ENCODE data around the gene IFITM2.
A peak's percentile ranks its signal among the peaks of the same experiment; 100 is the strongest.

Gene IFITM2

DNA sequence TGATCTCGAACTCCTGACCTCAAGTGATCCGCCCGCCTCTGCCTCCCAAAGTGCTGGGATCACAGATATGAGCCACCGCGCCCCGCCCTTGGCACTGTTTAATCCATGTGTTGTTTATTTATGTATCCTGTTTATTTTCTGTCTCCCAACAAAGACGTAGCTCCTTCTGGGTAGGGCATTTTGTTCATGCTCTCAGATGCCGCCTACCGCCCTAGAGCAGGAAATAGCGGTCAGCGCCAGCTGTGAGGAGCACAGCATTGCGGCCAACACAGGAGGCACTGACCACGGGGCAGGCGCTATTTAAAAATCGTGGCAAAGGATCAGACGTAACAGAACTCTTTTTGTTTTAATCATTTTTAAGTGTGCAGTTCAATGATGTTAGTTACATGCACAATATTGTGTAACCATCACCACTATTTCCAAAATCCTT lies 38.9 kb upstream of the IFITM2 start:
- peak overlapping the region; percentile 76 for H3K4me3 ChIP-seq (ENCODE audit: low read depth, low read length)

DNA sequence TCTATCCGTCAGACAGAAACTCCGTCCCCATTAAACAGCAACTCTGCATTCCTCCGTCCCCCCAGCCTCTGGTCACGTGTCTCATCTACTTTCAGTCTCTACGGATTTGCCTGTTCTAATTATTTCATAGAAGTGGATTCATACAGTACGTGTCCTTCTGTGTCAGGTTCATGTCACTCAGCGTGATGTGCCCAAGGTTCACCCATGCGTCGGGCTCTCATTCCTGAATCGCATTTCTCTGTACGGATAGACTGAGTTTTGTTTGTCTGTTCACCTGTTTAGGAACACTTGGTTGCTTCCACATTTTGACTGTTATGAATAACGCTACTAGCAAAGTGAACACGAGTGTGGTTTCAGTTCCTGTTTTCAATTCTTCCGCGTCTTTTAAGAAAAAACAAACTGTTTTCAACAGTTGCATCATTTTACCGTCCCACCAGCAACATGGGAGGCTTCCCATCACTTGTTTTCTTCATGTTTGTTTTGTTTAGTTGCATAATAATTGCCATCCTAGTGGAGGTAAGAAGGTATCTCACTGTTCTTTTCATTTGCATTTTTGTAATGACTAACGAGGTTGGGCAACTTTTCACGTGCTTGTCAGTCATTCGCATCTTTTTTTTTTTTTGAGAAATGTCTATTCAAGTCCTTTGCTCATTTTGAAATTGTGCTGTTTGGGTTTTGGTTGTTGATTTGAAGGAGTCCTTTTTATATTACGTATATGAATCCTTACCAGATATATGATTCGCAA lies 38.3 kb upstream of the IFITM2 start:
- H3K4me3 ChIP-seq (ENCODE audit: low read depth, low read length) = peak overlapping the region; percentile 76
- TF ChIP-seq MYC (IDR thresholded peaks at IDR 0.05; ENCODE audit: low read depth, low read length) (peak; percentile 3; the same call in 1 of the 2 replicates), POLR2A (IDR thresholded peaks at IDR 0.05; ENCODE audit: extremely low read depth, insufficient read length) (peak; percentile 40)
- TF ChIP-seq, protein P1, sequence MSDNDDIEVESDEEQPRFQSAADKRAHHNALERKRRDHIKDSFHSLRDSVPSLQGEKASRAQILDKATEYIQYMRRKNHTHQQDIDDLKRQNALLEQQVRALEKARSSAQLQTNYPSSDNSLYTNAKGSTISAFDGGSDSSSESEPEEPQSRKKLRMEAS (IDR thresholded peaks at IDR 0.05; ENCODE audit: low read depth, low read length) = peak; percentile 45; the same call in 1 of the 2 replicates
- TF ChIP-seq, protein P2, sequence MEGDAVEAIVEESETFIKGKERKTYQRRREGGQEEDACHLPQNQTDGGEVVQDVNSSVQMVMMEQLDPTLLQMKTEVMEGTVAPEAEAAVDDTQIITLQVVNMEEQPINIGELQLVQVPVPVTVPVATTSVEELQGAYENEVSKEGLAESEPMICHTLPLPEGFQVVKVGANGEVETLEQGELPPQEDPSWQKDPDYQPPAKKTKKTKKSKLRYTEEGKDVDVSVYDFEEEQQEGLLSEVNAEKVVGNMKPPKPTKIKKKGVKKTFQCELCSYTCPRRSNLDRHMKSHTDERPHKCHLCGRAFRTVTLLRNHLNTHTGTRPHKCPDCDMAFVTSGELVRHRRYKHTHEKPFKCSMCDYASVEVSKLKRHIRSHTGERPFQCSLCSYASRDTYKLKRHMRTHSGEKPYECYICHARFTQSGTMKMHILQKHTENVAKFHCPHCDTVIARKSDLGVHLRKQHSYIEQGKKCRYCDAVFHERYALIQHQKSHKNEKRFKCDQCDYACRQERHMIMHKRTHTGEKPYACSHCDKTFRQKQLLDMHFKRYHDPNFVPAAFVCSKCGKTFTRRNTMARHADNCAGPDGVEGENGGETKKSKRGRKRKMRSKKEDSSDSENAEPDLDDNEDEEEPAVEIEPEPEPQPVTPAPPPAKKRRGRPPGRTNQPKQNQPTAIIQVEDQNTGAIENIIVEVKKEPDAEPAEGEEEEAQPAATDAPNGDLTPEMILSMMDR (IDR thresholded peaks at IDR 0.05; ENCODE audit: low read depth, low read length) = no peak
- peak; percentile 94 for DNase-seq (ENCODE audit: low read depth)

More for the DNA sequence above, 38.9 kb upstream of the IFITM2 start:
- peak; percentile 92 for DNase-seq (ENCODE audit: low read depth)
- TF ChIP-seq, protein P1 (IDR thresholded peaks at IDR 0.05; ENCODE audit: low read depth, low read length) = peak; percentile 67; the same call in 1 of the 2 replicates
- TF ChIP-seq MYC (IDR thresholded peaks at IDR 0.05; ENCODE audit: low read depth, low read length) (peak; percentile 69), POLR2A (IDR thresholded peaks at IDR 0.05; ENCODE audit: extremely low read depth, insufficient read length) (peak; percentile 18)

DNA sequence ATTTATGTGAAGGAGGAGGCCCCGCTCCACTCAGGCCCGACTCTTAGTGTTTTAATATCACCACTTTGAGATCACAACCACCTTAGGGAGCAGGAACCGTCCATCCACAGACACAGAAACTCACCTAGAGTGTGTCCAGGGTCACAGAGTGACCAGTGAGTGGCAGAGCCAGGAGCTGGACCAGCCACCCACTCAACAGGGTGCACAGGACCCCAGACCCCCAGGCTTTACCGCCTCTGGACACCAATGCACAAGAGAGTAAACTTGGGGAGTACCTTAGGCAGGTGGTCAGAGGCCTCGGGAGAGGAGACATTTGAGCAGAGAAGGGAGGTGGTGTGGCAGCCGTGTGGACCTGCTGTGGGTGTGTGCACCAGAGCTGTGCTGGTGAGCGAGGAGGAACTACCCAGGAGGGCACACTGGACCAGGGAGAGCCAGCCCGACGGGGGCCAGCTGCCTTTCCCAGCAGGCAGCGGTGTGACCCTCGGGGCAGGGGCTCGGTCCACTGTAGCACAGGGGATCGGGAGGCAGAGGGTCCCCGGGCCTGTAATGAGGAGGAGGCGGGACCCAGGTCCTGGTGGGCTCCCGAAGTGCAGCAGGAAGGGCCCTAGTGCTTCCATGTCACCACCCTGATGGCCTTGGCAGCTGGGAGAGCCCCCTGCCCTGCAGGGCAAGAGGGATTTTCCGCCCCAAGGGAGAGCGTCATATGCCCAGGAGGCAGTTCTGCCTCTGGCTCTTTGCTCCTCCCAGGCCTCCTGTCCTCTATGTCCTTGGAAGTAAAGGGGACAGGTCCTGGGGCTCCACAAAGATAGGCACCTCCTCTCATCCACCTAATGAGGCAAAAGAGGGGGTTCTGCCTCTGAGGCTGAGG lies 36.9 kb upstream of the IFITM2 start:
- DNase-seq (ENCODE audit: low read depth) = no peak
- TF ChIP-seq, protein P1 (IDR thresholded peaks at IDR 0.05; ENCODE audit: low read depth, low read length) = no peak
- TF ChIP-seq MYC (IDR thresholded peaks at IDR 0.05; ENCODE audit: low read depth, low read length) = no peak
- TF ChIP-seq, protein P2 (IDR thresholded peaks at IDR 0.05; ENCODE audit: low read depth, low read length) = no peak
- no peak overlapping the region for H3K4me3 ChIP-seq (ENCODE audit: low read depth, low read length)

DNA sequence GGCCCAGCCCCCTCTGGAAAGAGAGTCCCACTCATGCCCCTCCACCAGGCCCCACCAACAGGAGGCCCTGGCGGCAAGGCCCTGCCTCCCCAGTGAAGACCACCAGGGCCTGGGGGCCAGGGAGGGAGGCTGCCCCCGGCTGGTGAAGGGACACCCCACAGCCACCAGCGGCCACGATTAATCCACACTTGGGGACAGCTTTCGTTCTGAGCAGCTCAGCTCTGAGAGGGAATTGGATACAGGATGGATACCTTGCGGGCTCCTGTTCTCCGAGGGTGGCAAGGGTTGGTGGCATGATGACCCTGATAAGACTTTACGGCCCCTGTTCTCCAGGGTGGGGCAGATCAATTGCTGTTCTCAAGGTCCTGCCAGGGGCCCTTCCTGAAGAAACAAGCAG lies 36.3 kb upstream of the IFITM2 start:
- no peak overlapping the region for H3K4me3 ChIP-seq (ENCODE audit: low read depth, low read length)
- TF ChIP-seq, protein P1 (IDR thresholded peaks at IDR 0.05; ENCODE audit: low read depth, low read length) = no peak
- TF ChIP-seq POLR2A (IDR thresholded peaks at IDR 0.05; ENCODE audit: extremely low read depth, insufficient read length) (no peak), MYC (IDR thresholded peaks at IDR 0.05; ENCODE audit: low read depth, low read length) (no peak)
- TF ChIP-seq, protein P2 (IDR thresholded peaks at IDR 0.05; ENCODE audit: low read depth, low read length) = no peak
- DNase-seq (ENCODE audit: low read depth) = no peak

DNA sequence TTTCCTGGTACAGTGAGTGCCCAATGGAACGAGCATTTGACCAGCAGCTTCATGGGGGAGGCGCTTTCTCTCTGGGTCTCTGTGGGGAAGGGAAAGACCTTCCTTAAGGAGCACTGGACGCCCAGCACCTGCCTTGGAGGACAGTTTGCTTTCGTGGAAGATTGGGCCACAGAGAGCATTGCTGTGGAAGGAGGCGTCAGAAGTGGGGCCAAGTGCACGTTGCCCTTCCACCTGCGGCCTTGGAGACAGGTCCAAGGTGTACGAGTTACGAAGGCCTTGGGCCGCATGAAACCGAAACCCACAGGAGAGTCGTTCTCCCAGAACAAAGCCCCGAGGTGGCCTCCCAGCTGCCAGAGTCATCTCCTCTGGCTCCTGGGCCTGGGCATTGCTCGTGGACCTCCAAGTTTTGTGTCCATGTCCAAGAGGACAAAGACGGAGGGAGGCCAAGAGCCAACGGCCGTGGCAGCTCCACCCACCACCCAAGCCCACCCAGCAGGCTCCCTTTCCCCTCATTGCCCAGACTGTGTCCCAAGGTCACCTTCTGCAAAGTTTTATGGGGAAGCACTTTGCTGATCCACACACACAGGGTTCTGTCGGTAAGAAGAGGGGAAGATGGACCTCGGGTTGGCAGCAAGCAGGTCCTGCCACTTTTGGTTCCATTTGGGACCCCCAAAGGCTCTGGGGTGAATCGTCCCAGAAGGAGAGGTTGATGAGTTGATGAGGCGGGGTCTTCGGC lies 35.3 kb upstream of the IFITM2 start:
- DNase-seq (ENCODE audit: low read depth) = no peak
- no peak for TF ChIP-seq POLR2A (IDR thresholded peaks at IDR 0.05; ENCODE audit: extremely low read depth, insufficient read length)
- no peak overlapping the region for H3K4me3 ChIP-seq (ENCODE audit: low read depth, low read length)

DNA sequence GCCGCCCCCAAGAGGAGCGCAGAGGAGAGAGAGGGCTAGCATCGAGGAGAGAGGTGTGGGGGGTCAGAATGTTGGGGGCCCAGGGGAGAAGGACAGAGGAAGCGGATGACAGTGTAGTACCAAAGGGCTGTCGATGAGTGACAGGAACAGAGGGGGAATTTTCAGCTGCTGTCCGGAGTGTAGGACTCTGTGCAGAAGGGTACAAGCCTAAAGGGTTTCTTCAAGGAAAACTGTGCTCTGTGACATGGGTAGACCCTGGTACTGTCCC lies 34.8 kb upstream of the IFITM2 start:
- no peak for DNase-seq (ENCODE audit: low read depth)
- no peak overlapping the region for H3K4me3 ChIP-seq (ENCODE audit: low read depth, low read length)
- TF ChIP-seq, protein P1 (IDR thresholded peaks at IDR 0.05; ENCODE audit: low read depth, low read length) = no peak
- TF ChIP-seq, protein P2 (IDR thresholded peaks at IDR 0.05; ENCODE audit: low read depth, low read length) = no peak
- TF ChIP-seq POLR2A (IDR thresholded peaks at IDR 0.05; ENCODE audit: extremely low read depth, insufficient read length) (no peak), MYC (IDR thresholded peaks at IDR 0.05; ENCODE audit: low read depth, low read length) (no peak)
